ENCODE data around the gene WWTR1.

Gene WWTR1

GRCh38 chr3:149620291-149621020 is 37.4 kb downstream of the WWTR1 start:
- no peak for DNase-seq

- DNase-seq, result no peak
Measured at GRCh38 chr3:149619136-149619535, 38.7 kb downstream of the WWTR1 start.

GRCh38 chr3:149618151-149619123 is 39.4 kb downstream of the WWTR1 start:
- no peak for DNase-seq

- DNase-seq, result no peak
Measured at GRCh38 chr3:149615731-149616221, 42.0 kb downstream of the WWTR1 start.

GRCh38 chr3:149613988-149614387 is 43.8 kb downstream of the WWTR1 start:
- no peak for DNase-seq

- DNase-seq, result no peak
Measured at GRCh38 chr3:149612456-149612855, 45.4 kb downstream of the WWTR1 start.

GRCh38 chr3:149611149-149611548 is 46.7 kb downstream of the WWTR1 start:
- DNase-seq, result no peak

GRCh38 chr3:149610351-149611105 is 47.3 kb downstream of the WWTR1 start:
- DNase-seq, result no peak

GRCh38 chr3:149609595-149609994 is 48.2 kb downstream of the WWTR1 start:
- DNase-seq, result no peak

- no peak for DNase-seq
Measured at GRCh38 chr3:149608987-149609386, 48.8 kb downstream of the WWTR1 start.

GRCh38 chr3:149605902-149606301 is 51.9 kb downstream of the WWTR1 start:
- DNase-seq, result no peak

- DNase-seq, result peak; percentile 58
Measured at GRCh38 chr3:149604125-149604875, 53.5 kb downstream of the WWTR1 start.

- DNase-seq, result no peak
Measured at GRCh38 chr3:149603126-149604074, 54.4 kb downstream of the WWTR1 start.

- peak; percentile 48 for DNase-seq
Measured at GRCh38 chr3:149600634-149601033, 57.2 kb downstream of the WWTR1 start.

- DNase-seq, result no peak
Measured at GRCh38 chr3:149599236-149599635, 58.6 kb downstream of the WWTR1 start.

GRCh38 chr3:149596134-149596770 is 61.6 kb downstream of the WWTR1 start:
- DNase-seq, result no peak

GRCh38 chr3:149593418-149594160 is 64.2 kb downstream of the WWTR1 start:
- no peak for DNase-seq

GRCh38 chr3:149592758-149593240 is 65.0 kb downstream of the WWTR1 start:
- DNase-seq, result no peak

- no peak for DNase-seq
Measured at GRCh38 chr3:149590691-149591441, 67.0 kb downstream of the WWTR1 start.

All from NCI-H524 treated with DMSO at 0.1 percent for 48 hours (cell line).